Neural progenitor cell (in vitro differentiated cells): ENCODE results near the gene COL13A1.

Experiments used
- EZH2 ChIP-seq: fragments of 200-600 bp; sonication (generic); IDR thresholded peaks from 2 replicates; pipeline ENCODE4 v1.6.1; 2017; ENCODE audit warnings: antibody characterized with exemption, mild to moderate bottlenecking, moderate library complexity
- TF ChIP-seq, protein P1 (sequence below): fragments of 200-600 bp; sonication (generic); IDR thresholded peaks from 2 replicates; pipeline ENCODE4 v1.5.1; 2017; ENCODE audit warnings: antibody characterized with exemption, mild to moderate bottlenecking

DNA sequence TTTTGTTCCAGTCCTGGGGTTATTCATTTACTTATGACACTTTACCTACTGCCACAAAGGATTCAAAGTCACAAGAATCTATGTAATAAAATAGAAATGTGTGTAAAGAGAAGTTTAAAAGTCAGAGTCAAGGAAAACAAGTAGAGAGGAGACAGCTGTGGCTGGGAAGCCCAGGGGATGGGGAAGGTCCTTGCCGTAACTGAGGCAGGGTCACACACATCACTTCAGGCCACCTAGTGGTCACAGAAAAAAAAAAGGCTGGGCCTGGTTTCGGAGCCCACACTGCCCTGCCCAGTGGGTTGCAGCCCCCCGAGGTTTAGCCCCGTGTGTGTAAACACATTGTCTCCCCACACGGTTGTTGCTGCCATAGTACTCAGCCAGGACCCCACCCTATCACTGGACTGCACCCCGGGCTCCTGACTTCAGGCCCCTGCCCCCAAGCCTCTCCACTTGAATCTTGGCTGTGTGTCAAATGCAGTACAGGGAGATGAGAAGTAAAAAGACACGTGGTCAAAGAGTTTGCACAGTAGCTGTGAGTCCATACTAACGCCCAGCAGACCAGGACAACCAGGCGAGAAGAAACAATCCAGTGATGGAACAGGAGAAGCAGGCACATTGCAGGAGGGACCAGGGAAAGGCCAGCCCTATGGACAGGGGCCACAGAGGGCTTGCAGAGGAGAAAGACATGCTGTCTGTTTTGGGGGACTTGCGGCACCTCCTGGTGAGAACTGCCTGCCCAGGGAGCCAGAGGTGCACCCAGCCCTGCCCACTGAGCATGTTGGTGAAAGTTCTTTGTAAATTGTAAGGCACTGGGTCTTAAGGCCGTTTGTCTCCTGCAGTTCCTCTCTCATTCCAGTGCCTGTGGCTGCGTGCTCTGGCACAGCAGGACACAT, 159.5 kb downstream of the COL13A1 start:
- TF ChIP-seq, protein P1, sequence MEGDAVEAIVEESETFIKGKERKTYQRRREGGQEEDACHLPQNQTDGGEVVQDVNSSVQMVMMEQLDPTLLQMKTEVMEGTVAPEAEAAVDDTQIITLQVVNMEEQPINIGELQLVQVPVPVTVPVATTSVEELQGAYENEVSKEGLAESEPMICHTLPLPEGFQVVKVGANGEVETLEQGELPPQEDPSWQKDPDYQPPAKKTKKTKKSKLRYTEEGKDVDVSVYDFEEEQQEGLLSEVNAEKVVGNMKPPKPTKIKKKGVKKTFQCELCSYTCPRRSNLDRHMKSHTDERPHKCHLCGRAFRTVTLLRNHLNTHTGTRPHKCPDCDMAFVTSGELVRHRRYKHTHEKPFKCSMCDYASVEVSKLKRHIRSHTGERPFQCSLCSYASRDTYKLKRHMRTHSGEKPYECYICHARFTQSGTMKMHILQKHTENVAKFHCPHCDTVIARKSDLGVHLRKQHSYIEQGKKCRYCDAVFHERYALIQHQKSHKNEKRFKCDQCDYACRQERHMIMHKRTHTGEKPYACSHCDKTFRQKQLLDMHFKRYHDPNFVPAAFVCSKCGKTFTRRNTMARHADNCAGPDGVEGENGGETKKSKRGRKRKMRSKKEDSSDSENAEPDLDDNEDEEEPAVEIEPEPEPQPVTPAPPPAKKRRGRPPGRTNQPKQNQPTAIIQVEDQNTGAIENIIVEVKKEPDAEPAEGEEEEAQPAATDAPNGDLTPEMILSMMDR, result peak; percentile 54
- TF ChIP-seq EZH2, result no peak
